IMR-90 (cell line): Measurements from ENCODE around the gene CTDSP2. TPM values are rescaled to one million over a fixed set of nuclear protein-coding genes. Genes with fewer than 3 reads are reported as not detected.

Experiments
- ATAC-seq: fragments of 200-7000 bp; cut with Tn5 transposase; 2 replicates; pipeline ENCODE4 v1.9.1; 2020; ENCODE audit warnings: low read depth, mild to moderate bottlenecking, moderate library complexity
- BruUV-seq: library from RNA; stranded (reverse); fragments of 400-500 nt; replicated peaks from 2 replicates; lab custom pipeline; 2021; lab: Mats Ljungman, UMichigan
- CTCF ChIA-PET: fragments of 300-600 bp; formaldehyde crosslinking; extraction: SDS; loops from one replicate; lab custom pipeline; 2021; ENCODE audit warnings: antibody characterized with exemption; lab: Yijun Ruan, JAX
- POLR2A ChIA-PET: fragments of 300-600 bp; sonication (Branson Sonifier 250); formaldehyde crosslinking; loops from one replicate; lab custom pipeline; 2022; ENCODE audit warnings: antibody characterized with exemption; ENCODE audit not compliant: unreplicated experiment; lab: Charles Lee
- DNase-seq: peaks from one replicate; pipeline ENCODE4 v3.0.0; 2013
- H2AFZ ChIP-seq: replicated peaks from 2 replicates; pipeline ENCODE3; 2013; ENCODE audit warnings: low read length, mild to moderate bottlenecking; ENCODE audit not compliant: poor library complexity
- H2AK5ac ChIP-seq: 2 replicates; pipeline ENCODE4 v1.6.1; 2013; ENCODE audit warnings: low read depth, low read length, inconsistent platforms
- H2AK9ac ChIP-seq: replicated peaks from 2 replicates; pipeline ENCODE3; 2013; ENCODE audit warnings: mild to moderate bottlenecking, low read depth, low read length, moderate library complexity; ENCODE audit not compliant: poor library complexity
- H2BK120ac ChIP-seq: 2 replicates; pipeline ENCODE4 v1.6.1; 2013; ENCODE audit warnings: low read depth, low read length, inconsistent platforms
- H2BK15ac ChIP-seq: 3 replicates; pipeline ENCODE4 v1.6.1; 2013; ENCODE audit warnings: low read depth, low read length, inconsistent platforms
- H2BK20ac ChIP-seq: 2 replicates; pipeline ENCODE4 v1.6.1; 2013; ENCODE audit warnings: low read depth, mild to moderate bottlenecking, inconsistent platforms, low read length, moderate library complexity
- H2BK5ac ChIP-seq: 2 replicates; pipeline ENCODE4 v1.6.1; 2013; ENCODE audit warnings: mild to moderate bottlenecking, low read depth, low read length, inconsistent platforms; ENCODE audit not compliant: poor library complexity, severe bottlenecking
- H3K14ac ChIP-seq: replicated peaks from 2 replicates; pipeline ENCODE4 v1.6.1; 2013; ENCODE audit warnings: low read depth, low read length, inconsistent platforms
- H3K18ac ChIP-seq: 2 replicates; pipeline ENCODE4 v1.6.1; 2013; ENCODE audit warnings: low read depth, low read length, control low read depth
- H3K23ac ChIP-seq: 2 replicates; pipeline ENCODE4 v1.6.1; 2013; ENCODE audit warnings: low read depth, low read length, inconsistent platforms
- H3K27ac ChIP-seq: 2 replicates; pipeline ENCODE4 v1.5.1; 2013; ENCODE audit warnings: mild to moderate bottlenecking, control low read depth, low read length; ENCODE audit not compliant: insufficient read depth
- H3K27me3 ChIP-seq: 2 replicates; pipeline ENCODE4 v1.6.1; 2013; ENCODE audit warnings: low read length; ENCODE audit not compliant: control insufficient read depth, insufficient read depth
- H3K36me3 ChIP-seq: 2 replicates; pipeline ENCODE4 v1.6.1; 2013; ENCODE audit warnings: low read length, mixed read lengths; ENCODE audit not compliant: control insufficient read depth, insufficient read depth
- H3K4ac ChIP-seq: 2 replicates; pipeline ENCODE4 v1.6.1; 2013; ENCODE audit warnings: low read depth, low read length, inconsistent platforms
- H3K4me1 ChIP-seq: 2 replicates; pipeline ENCODE4 v1.6.1; 2013; ENCODE audit warnings: low read length, mixed read lengths; ENCODE audit not compliant: control insufficient read depth, insufficient read depth
- H3K4me2 ChIP-seq: 2 replicates; pipeline ENCODE4 v1.6.1; 2013; ENCODE audit warnings: low read depth, mild to moderate bottlenecking, control low read depth, low read length, moderate library complexity
- H3K4me3 ChIP-seq: 2 replicates; pipeline ENCODE4 v1.5.1; 2013; ENCODE audit warnings: low read depth, mild to moderate bottlenecking, control low read depth, low read length, moderate library complexity; ENCODE audit not compliant: insufficient read depth
- H3K56ac ChIP-seq: 2 replicates; pipeline ENCODE4 v1.6.1; 2013; ENCODE audit warnings: low read length, inconsistent platforms; ENCODE audit not compliant: insufficient read depth; ENCODE audit errors: extremely low read depth
- H3K79me1 ChIP-seq, 2 experiments: 2 replicates each; pipeline ENCODE4 v1.6.1; 2013; ENCODE audit warnings: low read length in 2 of 2, inconsistent platforms in 1 of 2, low read depth in 1 of 2
- H3K9ac ChIP-seq: 2 replicates; pipeline ENCODE4 v1.6.1; 2013; ENCODE audit warnings: low read depth, low read length, control low read depth
- H3K9me1 ChIP-seq: 2 replicates; pipeline ENCODE4 v1.6.1; 2013; ENCODE audit warnings: low read length, inconsistent platforms; ENCODE audit not compliant: insufficient read depth
- H3K9me3 ChIP-seq: 2 replicates; pipeline ENCODE4 v1.6.1; 2013; ENCODE audit warnings: low read length; ENCODE audit not compliant: control insufficient read depth, insufficient read depth
- H4K20me1 ChIP-seq: 2 replicates; pipeline ENCODE4 v1.6.1; 2013; ENCODE audit warnings: low read length, inconsistent platforms; ENCODE audit not compliant: insufficient read depth
- H4K5ac ChIP-seq: 2 replicates; pipeline ENCODE4 v1.6.1; 2013; ENCODE audit warnings: mild to moderate bottlenecking, low read depth, low read length, control low read depth
- H4K8ac ChIP-seq, 2 experiments: 2 replicates each; pipeline ENCODE4 v1.6.1; 2013; ENCODE audit warnings: low read depth in 2 of 2, low read length in 2 of 2, control low read depth in 1 of 2, inconsistent platforms in 1 of 2
- H4K91ac ChIP-seq: 2 replicates; pipeline ENCODE4 v1.6.1; 2013; ENCODE audit warnings: low read depth, low read length, inconsistent platforms; ENCODE audit not compliant: insufficient read depth
- BHLHE40 ChIP-seq: fragments of 150-350 bp; IDR thresholded peaks from 2 replicates; pipeline ENCODE4 v1.6.1; 2016; ENCODE audit warnings: mild to moderate bottlenecking, low read depth, low read length
- CHD1 ChIP-seq: IDR thresholded peaks from 2 replicates; pipeline ENCODE4 v1.6.1; 2012; ENCODE audit warnings: low read depth, low read length, improper control_type of control experiment
- FOS ChIP-seq: fragments of 150-350 bp; IDR thresholded peaks from 2 replicates; pipeline ENCODE4 v1.6.1; 2016; ENCODE audit warnings: low read depth, low read length
- MAFK ChIP-seq: IDR thresholded peaks from 2 replicates; pipeline ENCODE4 v1.6.1; 2012; ENCODE audit warnings: low read depth, low read length, improper control_type of control experiment
- MAZ ChIP-seq: IDR thresholded peaks from 2 replicates; pipeline ENCODE4 v1.6.1; 2012; ENCODE audit warnings: low read depth, mild to moderate bottlenecking, low read length, improper control_type of control experiment, moderate library complexity, borderline replicate concordance
- NFE2L2 ChIP-seq: fragments of 150-350 bp; IDR thresholded peaks from 2 replicates; pipeline ENCODE4 v1.6.1; 2016; ENCODE audit warnings: low read depth, mild to moderate bottlenecking, low read length
- POLR2A ChIP-seq: IDR thresholded peaks from 2 replicates; pipeline ENCODE4 v1.6.1; 2012; ENCODE audit warnings: mild to moderate bottlenecking, low read depth, low read length
- RCOR1 ChIP-seq: IDR thresholded peaks from 2 replicates; pipeline ENCODE4 v1.6.1; 2012; ENCODE audit warnings: mild to moderate bottlenecking, low read length, improper control_type of control experiment; ENCODE audit not compliant: insufficient replicate concordance
- RFX5 ChIP-seq: IDR thresholded peaks from 2 replicates; pipeline ENCODE4 v1.8.0; 2012; ENCODE audit warnings: low read depth, mild to moderate bottlenecking, low read length, moderate library complexity
- SMC3 ChIP-seq: fragments of 150-350 bp; IDR thresholded peaks from 2 replicates; pipeline ENCODE4 v1.6.1; 2016; ENCODE audit warnings: low read depth, mild to moderate bottlenecking, antibody characterized with exemption, low read length, moderate library complexity
- WGBS, 2 experiments: methylation state at CpG; one replicate each; pipeline versions ENCODE4 v1.1.5 to v1.1.7; 2013; ENCODE audit warnings: missing lambda C conversion rate in 2 of 2; ENCODE audit not compliant: insufficient read length in 1 of 2; ENCODE audit errors: extremely low coverage in 2 of 2; 5-methylcytosine and 5-hydroxymethylcytosine counted together
- dilution Hi-C: fragments of 300-500 bp; cut with HindIII; formaldehyde crosslinking; loops from one replicate; pipeline ENCODE4 v1.14.3; 2018; ENCODE audit warnings: low sequenced_read_pairs; ENCODE audit not compliant: unreplicated experiment
- in situ Hi-C: fragments of 300-500 bp; cut with MboI; formaldehyde crosslinking; loops from 3 replicates; pipeline ENCODE4 v1.14.3; 2019; ENCODE audit warnings: low sequenced_read_pairs, inconsistent platforms, mixed read lengths
- intact Hi-C: fragments of 100-400 bp; cut with micrococcal nuclease; formaldehyde crosslinking; loops from 2 replicates; pipeline ENCODE4 v1.10.0; 2022
- polyA plus RNA-seq, 3 experiments: library from polyadenylated mRNA; depleted of rRNA; stranded (reverse); fragments of >200 nt; gene quantifications; 2 replicates each; pipeline ENCODE4 v1.2.3, GENCODE V29; 2012; ENCODE audit warnings: low replicate concordance in 1 of 3
- total RNA-seq: library from RNA; depleted of rRNA; stranded (reverse); fragments of >200 nt; gene quantifications from 2 replicates; pipeline ENCODE4 v1.2.3, GENCODE V29; 2012
- TF ChIP-seq, protein P1 (sequence below): conservative IDR thresholded peaks from 2 replicates; pipeline ENCODE4 v1.5.1; 2012; ENCODE audit warnings: mild to moderate bottlenecking, low read depth, low read length, improper control_type of control experiment
- TF ChIP-seq, protein P2 (sequence below): fragments of 150-350 bp; IDR thresholded peaks from 2 replicates; pipeline ENCODE4 v1.6.1; 2017; ENCODE audit warnings: mild to moderate bottlenecking, antibody characterized with exemption, low read length, low read depth
- TF ChIP-seq, protein P3 (sequence below): fragments of 150-350 bp; IDR thresholded peaks from 2 replicates; pipeline ENCODE4 v1.6.1; 2016; ENCODE audit warnings: low read depth, mild to moderate bottlenecking, low read length, moderate library complexity, borderline replicate concordance

Gene CTDSP2
- total and polyA plus RNA-seq, 2 of the 4 experiments (the other 2 are of a cell fraction): 114 to 156 TPM

DNA sequence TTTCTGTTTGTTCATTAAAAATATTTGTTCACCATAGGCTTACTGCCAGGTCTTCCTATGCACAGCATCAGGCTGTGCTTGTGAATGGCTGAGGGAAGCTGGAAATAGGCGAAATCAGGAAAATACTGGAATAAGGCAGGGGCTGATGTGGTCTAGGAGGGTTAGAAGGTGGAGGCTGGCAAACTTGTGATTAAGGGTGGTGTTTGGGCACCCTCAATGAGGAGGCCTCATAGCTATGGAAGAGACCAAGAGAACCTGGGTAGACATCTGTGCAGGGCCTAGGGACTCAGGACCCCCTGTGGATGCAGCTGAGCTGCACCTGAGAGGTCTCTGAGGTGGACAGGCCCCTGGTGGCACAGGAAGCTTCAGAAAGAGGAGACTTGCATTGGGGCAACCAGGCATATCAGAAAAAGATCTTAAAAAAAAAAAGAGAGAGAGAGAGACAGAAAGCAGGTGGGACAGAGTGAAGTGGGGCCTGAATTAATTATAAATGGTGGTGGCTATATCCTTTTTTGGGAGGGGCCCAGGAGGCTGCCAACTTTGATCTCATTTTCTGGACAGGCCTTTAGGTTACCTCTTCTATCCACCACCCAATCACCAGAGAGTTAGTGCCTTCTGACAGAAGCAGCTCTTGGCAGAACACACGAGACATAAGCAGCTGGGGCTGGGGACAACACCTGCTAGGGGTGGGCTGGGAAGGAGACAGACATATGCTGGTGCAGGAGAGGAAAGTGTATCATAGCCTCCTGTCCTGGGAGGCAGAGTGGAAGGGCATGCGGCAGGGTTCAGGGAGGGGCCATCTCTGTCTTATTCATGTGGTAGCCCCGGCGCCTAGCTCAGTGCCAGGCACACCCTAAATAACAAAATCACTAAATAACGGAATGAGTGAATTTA is 48.1 kb upstream of the CTDSP2 start:
- Histone ChIP-seq H3K4me1 (peaks cover 63% of the 10 kb centered on the region), H2AFZ (peak overlapping the region; percentile 19), H4K8ac (peak overlapping the region; percentile 79 to 95), H3K4me2 (peak overlapping the region; percentile 75), H3K4ac (peak overlapping the region; percentile 97), H3K4me3 (peak overlapping the region; percentile 4; the same call in 1 of the 2 replicates), H2AK5ac (peak overlapping the region; percentile 90), H3K79me1 (peaks cover 22 to 68% of the 10 kb centered on the region in 2 experiments), H3K27me3 (no peaks in the 10 kb centered on the region), H3K14ac (peak overlapping the region; percentile 98), H3K9me3 (no peaks in the 10 kb centered on the region), H2AK9ac (peak overlapping the region; percentile 90), H2BK120ac (peak overlapping the region; percentile 98), H3K18ac (peak overlapping the region; percentile 97), H3K36me3 (no peaks in the 10 kb centered on the region), H3K9ac (peak overlapping the region; percentile 91), H3K9me1 (peaks cover 44% of the 10 kb centered on the region), H4K91ac (peak overlapping the region; percentile 96), H4K5ac (peak overlapping the region; percentile 89), H3K27ac (peak overlapping the region; percentile 96), H3K56ac (peak overlapping the region; percentile 99), H2BK5ac (peak overlapping the region; percentile 96), H2BK15ac (peak overlapping the region; percentile 84; the same call in 2 of the 3 replicates), H2BK20ac (peak overlapping the region; percentile 95), H4K20me1 (peaks cover 3% of the 10 kb centered on the region; the same call in 1 of the 2 replicates), H3K23ac (peak overlapping the region; percentile 99)
- WGBS, 2 experiments: no CpG with 5 or more reads among the region's 6 CpGs
- no peak for DNase-seq
- in situ Hi-C loops (loop anchor here (10.0 kb wide), 1 partner anchor 50 kb away; the partner anchor contains the start of gene CTDSP2), intact Hi-C loops (no loop called here), dilution Hi-C loops (no loop called here)
- POLR2A ChIA-PET: interaction anchor here (0.6 to 3.2 kb wide), 6 partner anchors 12 to 53 kb away, joined by 3 to 24 read pairs (median 6); no protein-coding TSS in a partner anchor
- ATAC-seq: no peak
- BruUV-seq: no TSS peak
- CTCF ChIA-PET: interaction anchor here (0.8 to 2.9 kb wide), 4 partner anchors 9 to 50 kb away, joined by 3 to 14 read pairs (median 4); no protein-coding TSS in a partner anchor
- TF ChIP-seq, protein P1, sequence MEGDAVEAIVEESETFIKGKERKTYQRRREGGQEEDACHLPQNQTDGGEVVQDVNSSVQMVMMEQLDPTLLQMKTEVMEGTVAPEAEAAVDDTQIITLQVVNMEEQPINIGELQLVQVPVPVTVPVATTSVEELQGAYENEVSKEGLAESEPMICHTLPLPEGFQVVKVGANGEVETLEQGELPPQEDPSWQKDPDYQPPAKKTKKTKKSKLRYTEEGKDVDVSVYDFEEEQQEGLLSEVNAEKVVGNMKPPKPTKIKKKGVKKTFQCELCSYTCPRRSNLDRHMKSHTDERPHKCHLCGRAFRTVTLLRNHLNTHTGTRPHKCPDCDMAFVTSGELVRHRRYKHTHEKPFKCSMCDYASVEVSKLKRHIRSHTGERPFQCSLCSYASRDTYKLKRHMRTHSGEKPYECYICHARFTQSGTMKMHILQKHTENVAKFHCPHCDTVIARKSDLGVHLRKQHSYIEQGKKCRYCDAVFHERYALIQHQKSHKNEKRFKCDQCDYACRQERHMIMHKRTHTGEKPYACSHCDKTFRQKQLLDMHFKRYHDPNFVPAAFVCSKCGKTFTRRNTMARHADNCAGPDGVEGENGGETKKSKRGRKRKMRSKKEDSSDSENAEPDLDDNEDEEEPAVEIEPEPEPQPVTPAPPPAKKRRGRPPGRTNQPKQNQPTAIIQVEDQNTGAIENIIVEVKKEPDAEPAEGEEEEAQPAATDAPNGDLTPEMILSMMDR: no peak
- no peak for TF ChIP-seq BHLHE40
- no peak for TF ChIP-seq MAZ
- TF ChIP-seq MAFK: no peak
- no peak for TF ChIP-seq CHD1
- TF ChIP-seq NFE2L2: no peak
- TF ChIP-seq, protein P2, sequence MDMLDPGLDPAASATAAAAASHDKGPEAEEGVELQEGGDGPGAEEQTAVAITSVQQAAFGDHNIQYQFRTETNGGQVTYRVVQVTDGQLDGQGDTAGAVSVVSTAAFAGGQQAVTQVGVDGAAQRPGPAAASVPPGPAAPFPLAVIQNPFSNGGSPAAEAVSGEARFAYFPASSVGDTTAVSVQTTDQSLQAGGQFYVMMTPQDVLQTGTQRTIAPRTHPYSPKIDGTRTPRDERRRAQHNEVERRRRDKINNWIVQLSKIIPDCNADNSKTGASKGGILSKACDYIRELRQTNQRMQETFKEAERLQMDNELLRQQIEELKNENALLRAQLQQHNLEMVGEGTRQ: no peak
- TF ChIP-seq FOS: no peak
- TF ChIP-seq, protein P3, sequence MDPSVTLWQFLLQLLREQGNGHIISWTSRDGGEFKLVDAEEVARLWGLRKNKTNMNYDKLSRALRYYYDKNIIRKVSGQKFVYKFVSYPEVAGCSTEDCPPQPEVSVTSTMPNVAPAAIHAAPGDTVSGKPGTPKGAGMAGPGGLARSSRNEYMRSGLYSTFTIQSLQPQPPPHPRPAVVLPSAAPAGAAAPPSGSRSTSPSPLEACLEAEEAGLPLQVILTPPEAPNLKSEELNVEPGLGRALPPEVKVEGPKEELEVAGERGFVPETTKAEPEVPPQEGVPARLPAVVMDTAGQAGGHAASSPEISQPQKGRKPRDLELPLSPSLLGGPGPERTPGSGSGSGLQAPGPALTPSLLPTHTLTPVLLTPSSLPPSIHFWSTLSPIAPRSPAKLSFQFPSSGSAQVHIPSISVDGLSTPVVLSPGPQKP: no peak
- TF ChIP-seq RCOR1: no peak
- TF ChIP-seq RFX5: no peak
- no peak for TF ChIP-seq POLR2A
- no peak for TF ChIP-seq SMC3
